HG02885 (cell line): Measurements from ENCODE around the gene PSMD1.

Experiments used
- ATAC-seq: cut with Tn5 transposase; IDR thresholded peaks from one replicate; pipeline ENCODE4 v1.9.1; 2021; ENCODE audit warnings: mild to moderate bottlenecking; ENCODE audit not compliant: unreplicated experiment, poor library complexity

Gene PSMD1

DNA sequence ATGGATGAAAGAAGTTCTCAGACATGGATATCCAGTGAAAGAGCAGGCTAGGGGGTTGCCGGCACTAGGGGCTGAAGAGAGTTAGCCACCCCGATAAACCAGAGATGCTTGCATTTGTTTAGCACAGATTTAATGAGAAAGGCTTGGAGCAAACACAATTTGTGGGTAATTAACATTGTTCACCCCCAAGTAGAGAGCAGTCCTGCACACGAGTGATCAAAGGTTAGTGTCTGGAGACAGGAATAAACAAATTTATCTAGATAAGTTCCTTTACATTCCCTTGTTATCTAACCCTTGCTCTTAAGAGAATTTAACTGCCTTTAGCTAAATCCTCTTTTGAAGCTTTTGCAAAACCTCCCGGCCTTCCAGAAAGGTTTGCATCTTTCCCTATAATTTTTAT lies 44.3 kb downstream of the PSMD1 start:
- no peak for ATAC-seq

DNA sequence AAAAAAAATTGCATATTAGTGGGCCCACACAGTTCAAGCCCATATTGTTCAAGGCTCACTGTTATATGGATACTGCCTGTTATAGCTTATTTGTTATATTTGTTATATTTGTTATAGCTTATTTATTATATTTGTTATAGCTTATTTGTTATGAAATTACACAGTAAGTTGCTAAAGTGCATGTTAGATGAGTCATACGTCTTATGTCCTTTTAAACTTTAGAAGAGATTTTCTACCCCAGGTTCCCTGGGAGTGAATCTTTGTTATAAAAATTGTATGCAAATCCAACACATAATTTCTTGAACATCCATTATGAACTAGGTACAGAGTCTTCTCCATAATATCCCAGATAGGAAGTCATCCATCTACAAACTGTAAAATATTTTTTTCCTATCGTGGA lies 46.1 kb downstream of the PSMD1 start:
- no peak for ATAC-seq

DNA sequence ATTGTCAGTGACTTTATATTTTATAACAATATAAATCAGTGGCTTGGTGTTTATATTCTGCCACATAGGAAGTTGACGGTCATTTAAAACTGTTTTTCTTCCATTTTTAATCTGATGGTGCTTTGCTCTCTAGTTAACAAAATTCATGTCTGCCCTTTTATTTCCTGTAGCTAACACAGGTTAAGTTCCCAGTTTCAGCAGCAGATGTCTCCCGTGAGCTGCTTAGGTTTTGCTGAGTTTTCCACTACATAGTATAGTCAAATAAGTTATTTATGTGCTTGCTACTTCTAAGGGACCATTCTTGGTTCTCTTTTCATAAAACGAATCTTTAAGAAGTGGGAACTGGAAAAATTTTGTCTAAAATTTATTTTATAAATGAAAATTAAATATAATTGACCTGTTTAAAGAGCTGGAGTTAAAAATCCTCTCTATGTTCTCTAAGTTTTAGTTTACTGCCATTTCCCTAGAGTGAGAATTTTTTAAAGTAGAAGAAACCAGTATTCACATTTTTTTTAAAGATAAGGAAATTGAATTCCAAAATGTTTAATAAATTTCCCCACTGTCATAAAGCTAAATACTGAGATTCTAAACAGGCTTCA lies 47.5 kb downstream of the PSMD1 start:
- ATAC-seq: peak; percentile 66

DNA sequence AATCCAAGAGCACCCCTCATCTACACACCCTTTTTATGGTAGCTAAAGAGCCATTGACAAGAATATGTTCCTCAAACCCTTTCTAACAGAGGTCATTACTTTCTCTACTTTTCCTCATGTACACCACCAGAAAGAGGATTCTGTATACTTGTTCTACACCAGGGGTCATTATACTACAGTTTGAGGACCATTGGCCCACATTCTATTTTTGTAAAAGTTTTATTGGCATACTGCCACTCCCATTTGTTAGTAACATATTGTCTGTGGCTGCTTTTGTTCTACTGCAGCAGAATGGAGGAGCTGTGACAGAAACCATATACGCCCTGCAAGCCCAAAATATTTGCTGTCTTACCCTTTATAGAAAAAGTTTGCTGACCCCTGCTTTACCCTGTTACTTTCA lies 53.9 kb downstream of the PSMD1 start:
- no peak for ATAC-seq

DNA sequence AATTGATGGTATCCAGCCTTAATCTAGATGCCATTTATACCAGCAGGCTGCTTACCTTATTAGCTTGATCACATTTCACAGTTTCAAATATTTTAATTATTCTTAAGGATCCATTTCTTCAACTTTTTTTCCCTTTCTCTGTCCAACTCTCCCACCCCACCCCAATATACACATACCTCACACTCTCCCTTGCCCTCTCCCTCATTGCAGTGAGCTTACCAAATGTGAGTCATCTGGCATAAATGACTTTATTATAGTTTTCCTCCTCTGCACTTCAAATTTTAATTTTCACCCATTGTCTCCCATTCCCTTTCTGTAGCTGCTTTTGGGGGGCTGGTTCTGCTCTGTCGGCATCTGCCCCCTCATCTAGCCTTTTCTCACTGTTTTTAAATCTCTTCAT lies 55.3 kb downstream of the PSMD1 start:
- no peak for ATAC-seq

DNA sequence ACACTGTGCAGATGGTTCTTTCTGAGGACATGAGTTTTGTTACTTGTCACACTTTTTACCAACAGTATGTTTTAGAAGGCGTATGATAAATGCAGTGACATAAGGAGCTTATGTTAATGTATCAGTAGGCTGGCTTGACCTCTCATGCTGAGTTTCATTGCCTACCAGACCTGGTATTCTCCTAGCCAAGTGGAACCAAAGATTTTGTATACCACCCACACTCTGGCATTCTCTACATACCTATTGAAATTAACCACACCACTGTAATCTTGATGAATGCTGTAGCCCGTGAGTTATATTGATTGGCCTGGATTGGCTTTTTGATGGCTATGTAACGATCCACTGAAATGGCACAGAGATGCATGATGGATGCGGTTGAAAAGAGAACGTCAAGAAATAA lies 56.8 kb downstream of the PSMD1 start:
- ATAC-seq: no peak

DNA sequence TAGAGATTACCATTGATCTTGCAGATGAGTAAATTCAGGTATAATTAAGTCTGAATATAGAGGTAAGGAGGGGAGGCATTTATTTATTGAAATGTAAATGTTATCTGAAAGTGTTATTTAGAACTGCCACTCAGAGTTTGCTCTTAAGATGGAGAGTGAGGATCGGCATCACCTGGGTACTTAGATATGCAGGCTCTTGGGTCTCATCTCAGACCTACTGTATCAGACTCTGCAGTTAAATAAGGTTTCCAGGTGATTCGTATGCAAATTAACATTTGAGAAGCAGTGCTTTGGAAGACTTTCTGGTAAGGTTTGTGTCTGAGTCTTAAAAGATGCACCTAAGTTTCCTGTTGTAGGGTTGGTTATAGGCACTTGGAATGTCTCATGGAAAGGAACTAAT lies 59.0 kb downstream of the PSMD1 start:
- no peak for ATAC-seq

DNA sequence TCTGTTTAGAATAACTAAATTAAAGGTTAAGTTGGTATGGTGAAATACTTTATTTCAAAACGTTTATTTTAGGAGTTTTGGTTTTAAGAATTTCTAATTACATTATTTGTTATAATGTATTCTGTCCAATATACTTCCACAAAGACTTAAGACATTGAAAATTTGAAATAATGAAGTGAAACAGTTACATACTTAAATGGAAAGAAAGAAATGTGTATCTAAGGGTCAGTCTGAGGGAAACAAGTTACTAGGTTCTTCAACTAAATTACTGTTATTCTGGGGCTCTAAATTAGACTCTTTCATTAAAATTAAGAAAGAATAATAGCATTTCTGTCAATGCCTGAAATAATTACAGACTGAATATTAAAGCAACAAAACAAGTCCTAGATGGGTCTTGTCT lies 60.5 kb downstream of the PSMD1 start:
- no peak for ATAC-seq

DNA sequence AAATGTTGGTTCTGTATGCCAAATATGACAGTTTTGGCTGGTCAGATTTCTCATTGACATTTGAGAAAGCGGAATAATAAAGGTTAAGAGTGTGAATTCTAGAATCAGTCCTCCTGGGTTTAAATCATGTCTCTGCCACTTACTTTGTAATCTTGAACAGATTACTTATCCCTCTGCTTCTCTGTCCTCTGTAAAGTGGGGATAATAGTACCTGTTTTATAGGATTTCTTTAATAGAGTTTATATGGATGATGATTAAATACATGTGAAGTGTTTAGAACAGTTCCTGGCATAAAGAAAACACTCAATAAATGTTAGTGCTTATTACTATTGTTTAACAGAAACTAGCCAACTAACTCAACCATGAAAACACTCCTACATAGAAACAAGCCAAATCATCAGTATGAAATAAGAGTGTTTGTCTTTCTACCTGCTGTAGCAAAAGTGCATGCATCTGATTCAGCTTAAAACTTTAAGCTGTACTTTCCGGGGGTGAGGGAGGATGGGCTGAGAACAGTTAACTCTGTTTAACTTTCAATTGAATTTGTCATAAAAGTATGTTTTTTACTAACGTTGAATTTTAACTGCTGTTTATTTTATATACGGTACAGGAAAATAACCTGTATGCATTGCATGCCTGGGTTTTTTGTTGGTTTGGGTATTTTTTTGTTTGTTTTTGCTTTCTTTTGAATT lies 61.4 kb downstream of the PSMD1 start:
- ATAC-seq: no peak

DNA sequence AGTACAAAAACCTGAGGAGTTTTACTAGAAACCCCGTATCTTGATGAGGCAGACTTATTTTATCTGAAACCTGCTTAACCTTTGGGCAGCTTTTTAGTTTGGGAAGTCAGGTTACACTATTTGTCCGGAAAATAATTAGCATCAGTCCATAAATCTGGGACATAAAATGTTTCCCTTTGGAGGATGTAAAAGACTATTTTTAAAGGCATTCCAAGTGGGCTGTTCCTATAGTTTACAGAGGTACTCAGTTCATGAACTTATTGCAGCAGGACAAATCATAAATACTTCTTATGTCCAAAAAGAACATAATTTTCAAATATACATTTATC lies 61.9 kb downstream of the PSMD1 start:
- no peak for ATAC-seq

DNA sequence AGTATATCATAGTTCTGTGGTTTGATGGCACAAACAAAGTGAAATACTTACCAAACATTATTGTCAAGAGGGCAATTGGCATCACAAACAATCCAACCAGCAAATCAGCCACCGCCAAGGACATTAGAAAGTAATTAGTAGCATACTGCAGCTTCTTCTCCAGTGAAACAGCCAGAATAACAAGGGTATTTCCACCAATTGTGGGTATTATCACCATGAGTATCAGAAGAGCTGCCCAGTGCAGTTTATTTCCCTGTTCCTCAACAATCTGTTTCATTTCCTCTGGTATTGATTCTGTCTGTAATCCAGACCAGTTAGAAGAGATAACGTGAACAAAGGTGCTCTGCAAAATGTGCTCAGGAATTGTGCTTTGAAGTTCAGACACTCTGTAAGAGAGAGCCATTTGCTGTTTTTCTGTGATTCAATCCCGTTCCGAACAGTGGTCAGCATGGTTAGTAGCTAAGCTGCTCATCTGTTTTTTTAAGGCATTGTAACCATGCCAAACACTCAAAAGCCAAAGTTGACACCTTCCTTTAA lies 66.8 kb downstream of the PSMD1 start:
- no peak for ATAC-seq

DNA sequence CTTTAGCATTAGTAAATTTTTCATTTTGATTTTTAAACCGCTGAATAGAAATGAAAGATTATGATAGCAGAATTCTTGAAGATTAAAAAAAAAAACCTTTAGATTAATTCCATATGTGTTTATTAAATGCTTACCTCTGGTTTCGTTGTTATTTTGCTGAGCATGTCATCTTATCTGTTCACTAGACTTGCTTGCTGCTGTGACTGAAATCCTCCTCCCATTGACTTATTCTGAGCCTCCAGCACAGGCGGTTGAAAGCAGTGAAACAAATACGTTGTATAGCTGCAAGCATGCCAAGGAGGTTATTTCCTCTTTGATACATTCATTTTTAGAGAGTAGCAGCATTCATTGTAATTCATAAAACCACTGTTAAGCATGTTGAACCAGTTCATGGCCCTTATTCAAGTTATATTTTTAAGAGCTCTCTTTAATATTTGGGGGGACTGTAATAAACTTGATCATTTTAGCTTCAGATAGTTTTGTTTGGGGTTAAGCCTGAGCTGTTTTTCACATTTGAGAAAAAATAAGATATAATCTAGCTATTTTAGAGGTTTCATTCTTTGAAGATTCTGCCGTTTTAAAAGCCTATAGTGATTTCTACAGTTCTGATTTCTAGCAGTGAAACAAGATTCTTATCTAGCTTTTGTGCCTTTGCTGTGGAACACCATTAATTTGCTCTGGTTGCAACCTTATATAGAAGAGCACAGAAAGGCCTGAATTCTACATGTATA lies 68.3 kb downstream of the PSMD1 start, which contains the start of gene HTR2B:
Gene HTR2B (minus strand): TSS at position 205 of the 731 bp plus-strand sequence. CDS start 1,278 bp downstream, outside the sequence.
- ATAC-seq: no peak

DNA sequence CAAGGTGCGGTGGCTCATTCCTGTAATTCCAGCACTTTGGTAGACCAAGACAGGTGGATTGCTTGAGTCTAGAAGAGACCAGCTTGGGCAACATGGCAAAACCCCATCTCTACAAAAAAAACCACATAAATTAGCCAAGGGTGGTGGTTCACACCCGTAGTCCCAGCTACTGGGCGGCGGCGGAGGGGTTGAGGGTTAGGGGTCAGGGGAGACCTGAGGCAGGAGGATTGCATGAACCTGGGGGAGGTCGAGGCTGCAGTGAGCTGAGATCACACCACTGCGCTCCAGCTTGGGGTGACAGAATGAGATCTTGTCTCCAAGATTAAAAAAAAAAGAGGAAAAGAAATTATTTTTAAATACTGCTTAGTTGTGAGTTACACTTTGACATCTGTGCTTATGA lies 69.5 kb downstream of the PSMD1 start:
- no peak for ATAC-seq

DNA sequence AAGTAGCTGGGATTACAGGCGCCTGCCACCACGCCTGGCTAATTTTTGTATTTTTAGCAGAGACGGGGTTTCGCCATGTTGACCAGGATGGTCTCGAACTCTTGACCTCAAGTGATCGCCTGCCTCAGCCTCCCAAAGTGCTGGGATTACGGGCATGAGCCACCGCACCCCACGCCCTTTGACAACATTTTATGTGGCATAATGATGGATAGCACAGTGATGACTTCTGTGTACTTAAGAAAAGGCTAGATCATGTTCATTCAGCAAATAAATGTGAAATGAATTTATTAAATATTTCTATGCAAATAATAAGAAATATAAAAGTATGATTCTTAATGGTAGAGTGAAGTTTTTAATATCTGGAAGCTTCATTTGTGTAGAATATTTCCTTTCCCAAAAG lies 70.8 kb downstream of the PSMD1 start:
- ATAC-seq: no peak

DNA sequence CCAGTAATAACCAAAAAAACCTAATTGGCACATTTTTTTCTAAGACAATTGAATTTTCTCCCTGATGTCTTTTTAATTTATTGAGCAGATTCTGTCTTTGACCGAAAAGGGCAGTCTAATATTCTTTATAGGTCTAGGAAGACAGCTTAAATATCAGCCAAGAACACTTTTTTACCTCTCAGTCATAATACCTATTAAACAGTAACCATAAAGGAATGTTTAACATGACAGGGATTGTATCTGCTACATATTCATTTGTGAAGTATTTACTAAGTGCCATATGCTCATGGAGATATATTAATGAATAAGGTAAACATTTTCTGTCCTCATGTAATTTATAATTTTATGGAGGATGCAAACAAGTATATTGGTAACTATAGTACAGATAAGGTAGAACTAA lies 71.3 kb downstream of the PSMD1 start:
- no peak for ATAC-seq

DNA sequence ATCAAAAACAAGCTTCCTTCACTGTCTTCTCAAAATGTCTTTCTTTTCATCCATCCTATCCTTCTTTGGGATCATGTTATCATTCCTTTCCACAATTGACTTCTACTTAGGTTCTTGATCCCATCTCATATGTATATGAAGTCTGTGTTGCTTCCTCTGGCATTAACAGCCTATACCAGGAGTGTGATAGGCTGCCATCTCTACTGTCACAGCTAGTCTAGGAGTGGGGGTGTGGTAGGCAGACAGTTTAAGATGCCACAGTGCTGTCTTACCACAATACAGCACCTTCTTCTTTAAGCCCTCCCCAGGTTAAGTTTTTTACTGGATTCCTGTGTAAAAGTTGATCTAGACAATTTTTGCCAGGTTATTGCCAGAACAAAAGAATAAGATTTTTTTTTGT lies 71.9 kb downstream of the PSMD1 start:
- ATAC-seq: no peak

DNA sequence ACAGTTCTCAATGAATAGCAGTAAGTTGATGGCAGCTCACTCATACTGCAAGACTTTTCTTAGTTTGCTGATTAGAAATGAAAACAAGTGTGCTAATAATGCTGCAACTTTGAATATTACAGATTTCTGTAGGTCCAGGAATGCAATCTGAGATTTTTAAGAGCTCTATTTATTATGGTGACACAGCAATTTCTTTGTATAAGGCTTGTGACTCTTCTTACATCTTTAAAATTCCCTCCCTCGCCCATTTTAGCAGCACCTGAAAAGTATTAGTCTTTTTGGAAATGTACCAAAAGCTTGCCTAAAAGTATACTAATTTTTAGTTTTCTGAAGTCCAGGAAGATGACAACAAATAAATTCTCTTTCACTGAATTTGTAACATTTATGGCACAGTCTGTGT lies 72.5 kb downstream of the PSMD1 start:
- no peak for ATAC-seq

DNA sequence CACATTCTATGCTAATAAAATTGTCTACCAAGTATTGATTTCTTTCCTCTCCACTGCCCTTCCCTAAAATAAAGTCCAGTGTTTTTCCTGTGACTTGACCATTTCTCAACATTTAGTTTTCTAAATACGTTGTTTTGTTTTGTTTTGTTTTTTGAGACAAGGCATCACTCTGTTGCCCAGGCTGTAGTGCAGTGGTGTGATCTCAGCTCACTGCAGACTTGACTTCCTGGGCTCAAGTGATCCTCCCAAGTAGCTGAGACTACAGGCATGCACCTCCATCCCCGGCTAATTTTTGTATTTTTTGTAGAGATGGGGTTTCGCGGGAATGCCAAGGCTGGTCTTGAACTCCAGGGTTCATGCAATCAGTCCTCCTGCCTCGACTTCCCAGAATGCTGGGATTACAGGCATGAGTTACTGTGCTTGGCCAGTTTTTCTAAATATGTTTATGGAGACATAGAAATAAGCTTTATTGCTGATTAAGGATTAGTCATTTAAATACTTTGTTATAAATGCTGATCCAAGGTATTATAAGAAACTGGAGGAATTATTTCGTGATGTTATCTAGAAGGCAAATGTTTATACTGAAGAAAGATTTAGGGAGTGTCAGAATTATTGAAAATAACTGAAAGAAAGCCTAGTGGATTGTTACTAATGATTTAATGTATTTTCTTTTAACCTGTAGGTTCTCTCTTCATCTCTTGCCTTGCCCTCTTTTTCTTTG lies 73.8 kb downstream of the PSMD1 start:
- ATAC-seq: no peak

DNA sequence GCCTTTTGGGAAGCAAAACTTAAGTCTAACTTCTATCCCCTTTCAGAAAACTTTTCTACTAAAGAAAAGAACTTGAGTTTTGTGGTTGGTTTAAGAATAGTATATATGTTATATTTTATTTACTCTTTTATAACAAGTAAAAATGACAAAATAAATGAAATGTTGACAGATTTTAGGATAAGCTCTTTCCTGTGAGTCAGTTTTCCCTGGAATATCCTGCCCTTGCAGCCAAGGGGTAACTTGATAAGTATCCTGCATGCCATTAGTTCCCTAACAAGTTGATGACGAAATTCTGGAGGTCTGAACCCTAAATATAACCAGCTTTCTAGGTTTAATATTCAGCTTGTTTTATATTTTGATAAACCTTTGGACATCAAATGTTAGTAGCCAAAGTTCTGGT lies 75.5 kb downstream of the PSMD1 start:
- no peak for ATAC-seq

DNA sequence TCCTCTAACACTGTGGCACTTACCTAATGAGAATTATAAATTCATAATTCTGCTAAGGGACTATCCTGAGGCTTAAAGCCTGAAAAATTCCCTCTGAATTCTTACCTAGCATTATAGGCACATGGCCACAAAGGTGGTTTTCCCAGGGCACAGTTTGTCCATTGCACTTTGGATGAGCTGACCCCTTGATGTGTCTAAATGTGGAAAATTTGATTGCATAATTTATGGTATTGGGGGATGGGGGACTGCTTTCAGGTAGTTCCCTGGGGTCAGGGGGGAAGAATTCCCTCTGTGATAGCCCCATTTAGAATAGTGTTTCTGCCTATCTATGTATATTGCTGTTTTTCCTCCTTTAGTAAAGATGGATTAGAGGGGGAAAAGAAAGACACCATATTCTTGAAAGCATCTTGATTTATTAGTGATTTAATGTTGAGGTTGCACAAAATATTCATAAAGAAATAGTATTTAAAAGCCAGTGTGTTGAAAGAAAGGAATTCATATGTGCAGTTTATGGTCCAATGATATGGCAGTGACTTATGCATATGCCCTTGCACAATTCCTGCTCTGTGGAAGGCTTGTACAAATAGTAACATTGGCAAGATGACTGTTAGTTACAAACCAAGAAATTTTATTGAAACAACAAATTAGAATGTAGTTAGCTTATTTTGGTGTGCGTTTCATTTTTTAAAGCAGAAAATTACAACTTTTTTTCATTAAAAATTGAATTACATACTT lies 76.9 kb downstream of the PSMD1 start:
- no peak for ATAC-seq
